Left ventricle myocardium superior (tissue), 1 donor: ENCODE measurements around the gene CENPA. TPM values are rescaled to one million over a fixed set of nuclear protein-coding genes. Genes with fewer than 3 reads are reported as not detected.
"Not testable (repeated sequence)": the region's sequence is repeated elsewhere in the genome, so short reads cannot be mapped to it uniquely, and the experiment has no call there.

Experiments used
- ATAC-seq: fragments of 200-7000 bp; cut with Tn5 transposase; one replicate; pipeline ENCODE4 v1.9.1; 2020; ENCODE audit warnings: mild to moderate bottlenecking, moderate library complexity
- DNase-seq: peaks from one replicate; pipeline ENCODE4 v3.0.0-alpha.2; 2020
- intact Hi-C: fragments of 100-400 bp; cut with micrococcal nuclease; formaldehyde crosslinking; loops from one replicate; pipeline ENCODE4 v1.11.0; 2022
- total RNA-seq: library from RNA; stranded (reverse); fragmentation: NEBNext Ultra II Directional; extraction: Animal tissue kit (Norgen Biotek cat#: 25700); gene quantifications from one replicate; pipeline ENCODE4 v1.2.1, GENCODE V29; 2021
- donor health status: DM: no; HTN: yes; CAD: no; lungs with severe emphysema.

The CENPA gene
- total RNA-seq, 1 donor from 2014 or later = not detected

- intact Hi-C loops = no loop called here
- DNase-seq = no peak
- ATAC-seq = no peak
Observed at GRCh38 chr2:26758790-26759321, 27.0 kb upstream of the CENPA start.

DNA sequence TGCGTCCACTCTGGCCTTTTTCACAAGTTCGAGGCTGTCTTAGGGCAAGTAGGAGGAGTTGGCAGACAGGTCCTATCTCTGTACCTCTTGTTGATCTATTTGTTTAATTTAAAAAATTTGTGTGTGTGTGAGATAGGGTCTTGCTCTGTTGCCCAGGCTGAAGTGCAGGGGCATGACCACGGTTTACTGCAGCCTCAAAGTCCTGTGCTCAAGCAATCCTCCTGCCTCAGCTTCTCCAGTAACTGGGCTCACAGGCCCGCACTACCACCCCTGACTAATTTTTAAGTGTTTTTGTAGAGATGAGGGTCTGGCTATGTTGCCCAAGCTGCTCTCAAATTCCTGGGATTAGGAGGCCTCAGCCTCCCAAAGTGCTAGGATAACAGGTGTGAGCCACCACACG, 26.0 kb upstream of the CENPA start:
- DNase-seq = no peak
- intact Hi-C loops = no loop called here

GRCh38 chr2:26760991-26761390, 24.9 kb upstream of the CENPA start:
- intact Hi-C loops, DNase-seq, ATAC-seq: not testable (repeated sequence)

More for the DNA sequence above, 26.0 kb upstream of the CENPA start:
- no peak for ATAC-seq

- intact Hi-C loops = no loop called here
- ATAC-seq = no peak
- DNase-seq = no peak
Observed at GRCh38 chr2:26763019-26763418, 22.8 kb upstream of the CENPA start.

DNA sequence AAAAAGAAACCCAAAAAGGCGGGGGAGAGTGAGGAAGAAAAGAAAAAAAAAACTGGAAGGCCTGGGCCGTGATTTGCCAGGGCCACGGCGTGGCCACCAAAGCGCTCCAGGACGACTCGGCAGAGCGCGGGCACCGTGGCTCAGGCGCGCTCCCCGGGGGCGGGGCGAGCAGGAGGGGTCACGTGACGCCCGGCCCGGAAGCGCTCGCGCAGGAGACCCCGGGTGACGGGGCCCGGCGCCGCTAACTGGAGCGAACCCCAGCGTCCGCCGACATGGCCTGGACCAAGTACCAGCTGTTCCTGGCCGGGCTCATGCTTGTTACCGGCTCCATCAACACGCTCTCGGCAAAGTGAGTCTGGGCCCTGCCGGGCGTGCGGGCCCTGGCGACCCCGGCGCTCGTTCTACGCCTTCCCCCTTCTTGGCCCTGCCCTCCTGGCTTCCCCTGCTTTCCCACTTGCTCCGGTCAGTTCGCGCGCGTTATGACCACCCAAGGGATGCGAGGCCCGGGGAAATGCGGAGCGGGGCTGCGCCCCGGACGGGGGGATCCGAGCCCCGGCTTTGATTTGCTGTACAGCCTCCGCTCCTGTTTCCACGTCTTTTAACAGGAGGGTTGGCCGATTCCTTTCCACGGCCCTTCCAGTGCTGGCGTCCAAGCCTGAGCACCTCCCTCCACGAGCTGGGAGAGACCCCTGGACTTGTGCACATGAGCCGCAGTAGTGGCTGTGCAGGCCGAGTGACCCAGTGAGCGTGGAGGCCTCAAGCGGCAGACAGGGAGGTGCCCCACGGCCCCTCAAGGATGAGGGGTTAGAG, 21.6 kb upstream of the CENPA start, which contains the start of gene SLC35F6:
TSS of gene SLC35F6 (plus strand) at position 207 of the 810 bp plus-strand sequence. CDS start at position 273, 66 bp downstream.
- ATAC-seq (peak; percentile 95), DNase-seq (peak; percentile 93)
- intact Hi-C loops = no loop called here

DNA sequence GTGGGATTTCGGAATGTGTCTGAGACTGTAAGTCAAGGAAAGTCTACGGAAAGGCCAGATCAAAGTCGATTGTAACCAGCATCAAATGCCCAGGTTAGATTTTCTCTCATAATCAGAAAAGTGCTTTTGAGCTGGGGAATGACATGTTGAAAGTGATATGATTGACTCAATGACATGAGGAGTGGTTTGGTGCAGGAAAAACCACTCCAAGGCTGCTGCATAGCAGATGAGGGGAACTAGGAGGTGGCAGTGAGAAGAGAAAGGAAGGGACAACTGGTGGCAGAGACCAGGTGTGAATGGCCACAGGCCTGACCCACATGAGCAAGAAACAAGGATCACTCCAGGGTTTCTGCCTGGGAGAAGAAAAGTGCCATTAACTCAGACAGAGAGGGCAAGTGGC, 20.9 kb upstream of the CENPA start:
- DNase-seq (no peak), ATAC-seq (no peak)
- intact Hi-C loops = no loop called here

- DNase-seq (no peak), ATAC-seq (no peak)
Observed at GRCh38 chr2:26765475-26766200, 20.2 kb upstream of the CENPA start.

GRCh38 chr2:26767129-26767528, 18.7 kb upstream of the CENPA start:
- intact Hi-C loops = no loop called here
- no peak for ATAC-seq
- DNase-seq = no peak

More at GRCh38 chr2:26765475-26766200, 20.2 kb upstream of the CENPA start:
- intact Hi-C loops = no loop called here

- DNase-seq (no peak), ATAC-seq (no peak)
- intact Hi-C loops = no loop called here
Observed at GRCh38 chr2:26767894-26768487, 17.9 kb upstream of the CENPA start.

DNA sequence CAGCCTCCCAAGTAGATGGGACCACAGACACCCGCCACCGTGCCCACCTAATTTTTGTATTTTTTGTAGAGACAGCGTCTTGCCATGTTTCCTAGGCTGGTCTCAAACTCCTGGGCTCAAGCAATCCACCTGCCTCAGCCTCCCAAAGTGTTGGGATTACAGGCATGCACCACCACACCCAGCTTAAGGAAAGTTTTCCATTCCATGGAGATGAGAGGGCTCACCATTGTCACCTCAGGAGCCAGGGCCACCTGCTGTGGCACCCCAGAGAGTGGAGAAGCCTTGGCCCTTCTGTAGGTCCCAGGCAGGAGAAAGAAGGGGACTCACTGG, 17.1 kb upstream of the CENPA start:
- ATAC-seq (no peak), DNase-seq (no peak)
- intact Hi-C loops = no loop called here

DNA sequence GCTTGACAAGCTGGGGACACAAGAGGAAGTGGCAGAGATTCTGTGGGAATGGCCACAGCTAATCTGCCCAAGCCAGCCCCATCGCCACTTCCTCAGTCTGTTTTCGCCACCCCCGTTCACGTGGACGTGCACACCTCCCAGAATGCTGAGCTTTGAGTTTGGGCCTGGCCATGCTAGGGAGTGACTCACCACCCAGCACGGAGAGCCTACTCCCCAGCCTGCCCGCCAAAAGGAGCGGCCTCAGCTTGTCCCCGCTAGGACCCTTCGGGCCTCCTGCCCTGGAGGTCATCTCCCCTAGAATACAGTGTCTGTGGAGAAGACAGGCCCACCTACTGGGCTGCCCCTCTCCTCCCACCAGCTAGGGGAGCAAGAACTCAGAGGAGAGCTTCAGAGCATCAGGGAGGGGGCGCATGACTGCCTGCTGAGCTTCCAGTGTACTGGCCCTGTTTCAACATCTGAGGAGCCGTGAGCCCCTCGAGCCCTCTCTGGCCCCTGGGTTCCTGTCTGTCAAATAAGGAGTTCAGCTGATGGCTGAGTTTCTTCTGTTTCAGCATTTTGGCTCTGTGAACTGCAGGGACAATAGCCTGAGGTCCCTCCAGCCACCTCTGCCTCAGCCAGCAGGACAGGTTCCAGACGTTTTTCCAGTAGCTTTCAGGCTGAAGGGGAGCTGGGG, 16.6 kb upstream of the CENPA start:
- intact Hi-C loops = no loop called here
- peak; percentile 19 for ATAC-seq
- DNase-seq = peak; percentile 79

DNA sequence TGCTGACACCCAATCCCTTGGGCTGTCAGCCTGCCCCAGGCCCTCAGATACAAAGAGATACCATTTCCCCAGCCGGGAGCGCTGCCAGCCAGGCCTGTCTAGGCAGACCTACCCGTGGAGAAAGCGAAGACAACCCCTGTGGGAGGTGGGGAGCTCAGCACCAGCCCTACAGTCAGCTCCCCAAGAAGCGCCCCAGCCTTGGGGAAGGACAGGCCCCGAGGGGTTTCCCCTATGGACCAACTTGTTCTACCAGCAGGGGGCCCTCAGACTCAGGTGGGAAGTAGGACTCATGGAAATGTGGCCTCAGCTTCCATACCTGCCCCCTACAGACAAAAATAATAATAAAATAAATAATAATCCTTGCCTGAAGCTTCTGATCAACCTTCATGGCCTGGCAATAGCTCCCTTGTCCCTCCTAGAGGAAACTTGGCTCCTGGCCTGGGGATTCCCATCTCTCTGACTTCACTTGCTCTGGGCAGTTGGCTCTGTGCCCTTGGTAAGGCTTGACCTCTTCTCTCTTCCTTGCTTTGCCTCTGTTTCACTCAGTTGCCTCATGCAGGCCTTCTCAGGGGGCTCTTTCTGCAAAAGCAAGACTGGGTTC, 14.8 kb upstream of the CENPA start:
- intact Hi-C loops = no loop called here
- DNase-seq (peak; percentile 80), ATAC-seq (peak; percentile 64)

DNA sequence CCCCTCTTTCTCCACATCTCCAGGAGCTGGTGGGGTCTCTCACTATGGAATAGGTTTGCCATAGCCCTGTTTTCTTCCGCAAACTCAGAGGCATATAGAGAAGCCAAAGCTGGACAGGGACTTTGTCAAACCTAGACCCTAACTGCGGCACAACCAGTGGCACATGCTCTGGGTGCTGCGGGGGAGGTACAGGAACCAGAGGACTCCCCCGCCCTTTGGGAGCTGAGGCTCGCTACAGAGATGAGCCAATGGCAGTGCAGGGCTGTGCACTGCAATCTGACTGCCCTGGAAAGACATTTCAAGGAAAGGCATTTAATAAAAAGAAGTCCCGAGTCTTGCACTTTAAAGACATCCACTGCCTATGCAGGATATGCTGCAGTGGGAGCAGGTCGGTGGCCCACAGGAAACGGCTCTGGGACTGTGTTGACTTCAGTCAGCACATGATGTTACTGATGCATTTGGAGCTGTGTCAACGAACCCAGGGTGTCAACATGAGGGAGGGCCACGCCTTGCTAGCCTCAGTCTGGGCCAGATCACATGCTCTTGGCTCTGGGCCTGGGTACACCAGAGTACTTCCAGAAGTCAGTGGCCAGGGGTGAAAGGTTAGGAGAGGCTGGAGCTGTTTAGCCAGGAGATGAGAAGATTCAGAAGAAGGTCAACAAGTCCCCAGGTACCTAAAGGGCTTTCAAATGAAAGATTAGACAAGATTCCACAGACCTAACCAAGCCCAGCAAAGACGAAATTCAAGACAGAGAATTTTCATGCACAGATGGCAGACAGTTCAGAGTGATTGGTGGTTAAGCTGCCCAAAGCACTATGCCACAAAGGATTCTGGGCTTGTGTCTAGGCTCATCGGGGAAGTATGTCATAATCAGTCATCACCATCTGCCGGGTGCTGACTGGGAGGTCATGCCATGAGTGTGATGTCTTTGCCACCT, 13.5 kb upstream of the CENPA start:
- intact Hi-C loops = no loop called here
- ATAC-seq = peak; percentile 91
- DNase-seq = peak; percentile 95

DNA sequence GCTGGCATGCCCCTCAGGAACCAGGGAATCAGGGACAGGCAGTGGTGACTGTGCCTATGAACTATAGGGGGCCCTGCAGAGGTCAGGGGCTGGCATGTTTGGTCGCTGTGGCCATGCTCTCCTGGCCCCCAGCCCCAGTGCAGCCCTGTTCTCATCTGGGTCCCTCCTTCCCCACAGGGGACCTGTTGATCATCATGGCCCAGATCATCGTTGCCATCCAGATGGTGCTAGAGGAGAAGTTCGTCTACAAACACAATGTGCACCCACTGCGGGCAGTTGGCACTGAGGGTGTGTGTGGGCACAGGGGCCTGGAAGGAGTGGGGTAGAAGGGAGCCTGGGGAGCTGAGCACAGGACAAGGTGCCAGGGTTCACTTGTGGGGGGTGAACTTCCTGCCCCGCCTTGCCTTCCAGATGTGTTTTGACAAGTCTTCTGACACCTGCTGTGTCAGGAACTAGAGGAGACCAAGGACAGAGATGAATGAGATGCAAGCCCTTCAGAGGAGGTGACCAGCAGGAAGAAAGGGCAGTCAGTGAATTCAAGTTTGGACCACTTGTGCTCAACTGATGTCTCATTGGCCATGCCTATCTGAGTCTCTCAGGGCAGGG, 9.6 kb upstream of the CENPA start:
- DNase-seq (no peak), ATAC-seq (no peak)
- intact Hi-C loops = no loop called here

GRCh38 chr2:26778098-26778497, 7.8 kb upstream of the CENPA start:
- no peak for ATAC-seq
- intact Hi-C loops = no loop called here
- no peak for DNase-seq

- ATAC-seq (no peak), DNase-seq (no peak)
- intact Hi-C loops = no loop called here
Observed at GRCh38 chr2:26778507-26778906, 7.3 kb upstream of the CENPA start.

- DNase-seq = no peak
- intact Hi-C loops = no loop called here
- no peak for ATAC-seq
Observed at GRCh38 chr2:26780203-26780760, 5.6 kb upstream of the CENPA start.
